ENCODE data around the gene EXOSC2.

EXOSC2 gene

DNA sequence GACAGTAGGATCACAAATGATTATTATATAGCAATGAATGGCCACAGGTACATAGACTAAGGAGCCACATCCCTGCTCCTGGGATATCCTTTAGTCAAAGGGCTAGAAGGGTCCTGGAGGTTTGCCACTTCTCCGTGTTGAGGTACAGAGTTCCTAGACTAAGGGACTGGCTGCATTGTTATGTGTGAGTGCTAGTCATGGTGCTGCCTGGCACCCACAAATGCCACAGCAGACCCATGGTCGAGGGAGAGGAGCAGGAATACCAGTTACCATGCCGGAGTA is 47.4 kb downstream of the EXOSC2 start:
- 93% methylated on average over 3 of the region's 3 CpGs for WGBS (ENCODE audit: insufficient coverage)
- Histone ChIP-seq H3K27ac (ENCODE audit: insufficient read depth in 1 of 2, low read depth in 1 of 2, low read length in 2 of 2, poor library complexity in 1 of 2, severe bottlenecking in 2 of 2) (no peak overlapping the region), H3K27me3 (replicated peaks in 2 of 5; ENCODE audit: control insufficient read depth in 4 of 5, insufficient read depth in 5 of 5, low read length in 4 of 5) (no peaks in the 10 kb centered on the region), H3K4me1 (ENCODE audit: control extremely low read depth in 1 of 4, control insufficient read depth in 4 of 4, insufficient read depth in 4 of 4, low read length in 3 of 4) (no peaks in the 10 kb centered on the region), H3K36me3 (ENCODE audit: control insufficient read depth in 4 of 4, insufficient read depth in 4 of 4, low read length in 3 of 4) (peaks cover 0 to 7% (median 2%) of the 10 kb centered on the region in 4 experiments), H3K9me3 (ENCODE audit: control extremely low read depth in 1 of 5, control insufficient read depth in 4 of 5, insufficient read depth in 2 of 5, low read depth in 1 of 5, low read length in 4 of 5) (no peaks in the 10 kb centered on the region), H3K4me3 (ENCODE audit: control insufficient read depth in 1 of 7, extremely low read depth in 1 of 7, insufficient read depth in 4 of 7, low read depth in 2 of 7, low read length in 6 of 7) (no peak overlapping the region)
- CTCF ChIA-PET: no interaction called here
- DNase-seq: no peak
- POLR2A ChIA-PET: no interaction called here

- H3K4me3 ChIP-seq (ENCODE audit: control insufficient read depth in 1 of 7, extremely low read depth in 1 of 7, insufficient read depth in 4 of 7, low read depth in 2 of 7, low read length in 6 of 7): no peak overlapping the region
- no peak overlapping the region for H3K27ac ChIP-seq (ENCODE audit: insufficient read depth in 1 of 2, low read depth in 1 of 2, low read length in 2 of 2, poor library complexity in 1 of 2, severe bottlenecking in 2 of 2)
- H3K4me1 ChIP-seq (ENCODE audit: control extremely low read depth in 1 of 4, control insufficient read depth in 4 of 4, insufficient read depth in 4 of 4, low read length in 3 of 4): no peaks in the 10 kb centered on the region
- POLR2A ChIA-PET: no interaction called here
- DNase-seq: no peak
- 94% methylated on average over 7 of the region's 7 CpGs for whole genome bisulfite sequencing (ENCODE audit: insufficient coverage)
- CTCF ChIA-PET: interaction anchor here (0.9 to 1.3 kb wide), 2 partner anchors 40 to 120 kb away, joined by 3 read pairs; no protein-coding TSS in a partner anchor
- peaks cover 0 to 7% (median 2%) of the 10 kb centered on the region in 4 experiments for H3K36me3 ChIP-seq (ENCODE audit: control insufficient read depth in 4 of 4, insufficient read depth in 4 of 4, low read length in 3 of 4)
- no peaks in the 10 kb centered on the region for H3K27me3 ChIP-seq (replicated peaks in 2 of 5; ENCODE audit: control insufficient read depth in 4 of 5, insufficient read depth in 5 of 5, low read length in 4 of 5)
- H3K9me3 ChIP-seq (ENCODE audit: control extremely low read depth in 1 of 5, control insufficient read depth in 4 of 5, insufficient read depth in 2 of 5, low read depth in 1 of 5, low read length in 4 of 5): no peaks in the 10 kb centered on the region
These were observed 48.4 kb downstream of the EXOSC2 start for GRCh38 chr9:130741831-130742449.

GRCh38 chr9:130743656-130744055 is 50.1 kb downstream of the EXOSC2 start:
- Histone ChIP-seq H3K4me3 (ENCODE audit: control insufficient read depth in 1 of 7, extremely low read depth in 1 of 7, insufficient read depth in 4 of 7, low read depth in 2 of 7, low read length in 6 of 7) (no peak overlapping the region), H3K4me1 (ENCODE audit: control extremely low read depth in 1 of 4, control insufficient read depth in 4 of 4, insufficient read depth in 4 of 4, low read length in 3 of 4) (no peaks in the 10 kb centered on the region), H3K36me3 (ENCODE audit: control insufficient read depth in 4 of 4, insufficient read depth in 4 of 4, low read length in 3 of 4) (peaks cover 0 to 7% (median 2%) of the 10 kb centered on the region in 4 experiments), H3K27ac (ENCODE audit: insufficient read depth in 1 of 2, low read depth in 1 of 2, low read length in 2 of 2, poor library complexity in 1 of 2, severe bottlenecking in 2 of 2) (no peak overlapping the region), H3K9me3 (ENCODE audit: control extremely low read depth in 1 of 5, control insufficient read depth in 4 of 5, insufficient read depth in 2 of 5, low read depth in 1 of 5, low read length in 4 of 5) (no peaks in the 10 kb centered on the region), H3K27me3 (replicated peaks in 2 of 5; ENCODE audit: control insufficient read depth in 4 of 5, insufficient read depth in 5 of 5, low read length in 4 of 5) (no peaks in the 10 kb centered on the region)
- no peak for DNase-seq
- CTCF ChIA-PET: interaction anchor here (0.5 to 1.1 kb wide), 2 partner anchors 11 to 12 kb away, joined by 3 read pairs; no protein-coding TSS in a partner anchor
- POLR2A ChIA-PET: interaction anchor here (0.6 kb wide), 1 partner anchor 30 kb away, joined by 3 read pairs; no protein-coding TSS in a partner anchor
- 100% methylated on average over 2 of the region's 4 CpGs for WGBS (ENCODE audit: insufficient coverage)

DNA sequence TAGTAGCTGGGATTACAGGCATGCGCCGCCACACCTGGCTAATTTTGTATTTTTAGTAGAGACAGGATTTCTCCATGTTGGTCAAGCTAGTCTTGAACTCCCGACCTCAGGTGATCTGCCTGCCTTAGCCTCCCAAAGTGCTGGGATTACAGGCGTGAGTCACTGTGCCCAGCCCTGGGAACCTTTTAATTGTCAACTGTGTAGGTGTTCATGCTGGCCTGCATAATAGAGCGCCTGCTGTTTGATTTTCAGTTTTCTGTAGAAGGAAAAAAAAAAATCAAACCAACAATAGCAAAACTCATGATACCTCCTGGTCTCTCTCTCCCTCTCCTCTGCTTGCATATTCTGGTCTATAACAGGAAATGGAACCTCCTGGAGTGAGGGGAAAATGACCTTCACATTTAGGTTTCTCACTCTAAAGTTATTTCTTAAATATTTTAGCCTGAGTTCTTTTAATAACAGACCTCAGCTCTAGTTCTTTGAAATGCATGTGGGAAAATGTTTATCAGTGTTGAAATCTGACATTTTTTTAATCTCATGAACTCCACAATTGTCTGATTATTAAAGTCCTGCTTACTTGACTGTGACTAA is 51.7 kb downstream of the EXOSC2 start:
- peaks cover 0 to 4% (median 2%) of the 10 kb centered on the region in 4 experiments for H3K36me3 ChIP-seq (ENCODE audit: control insufficient read depth in 4 of 4, insufficient read depth in 4 of 4, low read length in 3 of 4)
- whole genome bisulfite sequencing (ENCODE audit: insufficient coverage): 100% methylated on average over 4 of the region's 5 CpGs
- CTCF ChIA-PET: interaction anchor here (0.8 kb wide), 1 partner anchor 9 kb away, joined by 3 read pairs; no protein-coding TSS in a partner anchor
- POLR2A ChIA-PET: no interaction called here
- no peak overlapping the region for H3K4me3 ChIP-seq (ENCODE audit: control insufficient read depth in 1 of 7, extremely low read depth in 1 of 7, insufficient read depth in 4 of 7, low read depth in 2 of 7, low read length in 6 of 7)
- H3K27ac ChIP-seq (ENCODE audit: insufficient read depth in 1 of 2, low read depth in 1 of 2, low read length in 2 of 2, poor library complexity in 1 of 2, severe bottlenecking in 2 of 2): no peak overlapping the region
- no peak for DNase-seq
- H3K4me1 ChIP-seq (ENCODE audit: control extremely low read depth in 1 of 4, control insufficient read depth in 4 of 4, insufficient read depth in 4 of 4, low read length in 3 of 4): no peaks in the 10 kb centered on the region
- no peaks in the 10 kb centered on the region for H3K9me3 ChIP-seq (ENCODE audit: control extremely low read depth in 1 of 5, control insufficient read depth in 4 of 5, insufficient read depth in 2 of 5, low read depth in 1 of 5, low read length in 4 of 5)
- no peaks in the 10 kb centered on the region for H3K27me3 ChIP-seq (replicated peaks in 2 of 5; ENCODE audit: control insufficient read depth in 4 of 5, insufficient read depth in 5 of 5, low read length in 4 of 5)

DNA sequence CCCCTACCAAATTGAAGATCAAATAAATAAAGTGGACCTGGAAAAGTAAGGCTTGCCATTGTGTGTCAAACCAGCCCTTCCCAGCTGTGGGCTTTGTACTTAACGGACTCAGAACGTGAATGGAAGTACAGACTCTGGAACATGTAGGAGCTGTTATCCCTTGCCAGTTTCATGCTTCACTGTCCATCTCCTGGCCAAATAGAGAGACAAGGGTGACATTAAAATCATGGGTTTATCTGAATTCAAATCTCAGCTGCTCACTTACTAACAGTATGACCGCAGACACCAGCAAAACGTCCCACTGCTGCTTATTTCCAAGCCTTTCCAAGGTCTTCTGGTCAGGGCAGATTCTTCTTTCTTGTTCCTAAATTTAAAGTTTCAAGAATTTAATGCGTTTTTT is 52.2 kb downstream of the EXOSC2 start:
- H3K9me3 ChIP-seq (ENCODE audit: control extremely low read depth in 1 of 5, control insufficient read depth in 4 of 5, insufficient read depth in 2 of 5, low read depth in 1 of 5, low read length in 4 of 5): no peaks in the 10 kb centered on the region
- H3K4me3 ChIP-seq (ENCODE audit: control insufficient read depth in 1 of 7, extremely low read depth in 1 of 7, insufficient read depth in 4 of 7, low read depth in 2 of 7, low read length in 6 of 7): no peak overlapping the region
- no peak for DNase-seq
- WGBS (ENCODE audit: insufficient coverage): 100% methylated on average over 4 of the region's 5 CpGs
- H3K27ac ChIP-seq (ENCODE audit: insufficient read depth in 1 of 2, low read depth in 1 of 2, low read length in 2 of 2, poor library complexity in 1 of 2, severe bottlenecking in 2 of 2): no peak overlapping the region
- ChIA-PET CTCF (interaction anchor here (0.8 kb wide), 1 partner anchor 8 kb away, joined by 3 read pairs; no protein-coding TSS in a partner anchor), POLR2A (no interaction called here)
- peaks cover 0 to 3% (median under 1%) of the 10 kb centered on the region in 4 experiments for H3K36me3 ChIP-seq (ENCODE audit: control insufficient read depth in 4 of 4, insufficient read depth in 4 of 4, low read length in 3 of 4)
- H3K27me3 ChIP-seq (replicated peaks in 2 of 5; ENCODE audit: control insufficient read depth in 4 of 5, insufficient read depth in 5 of 5, low read length in 4 of 5): no peaks in the 10 kb centered on the region
- no peaks in the 10 kb centered on the region for H3K4me1 ChIP-seq (ENCODE audit: control extremely low read depth in 1 of 4, control insufficient read depth in 4 of 4, insufficient read depth in 4 of 4, low read length in 3 of 4)

DNA sequence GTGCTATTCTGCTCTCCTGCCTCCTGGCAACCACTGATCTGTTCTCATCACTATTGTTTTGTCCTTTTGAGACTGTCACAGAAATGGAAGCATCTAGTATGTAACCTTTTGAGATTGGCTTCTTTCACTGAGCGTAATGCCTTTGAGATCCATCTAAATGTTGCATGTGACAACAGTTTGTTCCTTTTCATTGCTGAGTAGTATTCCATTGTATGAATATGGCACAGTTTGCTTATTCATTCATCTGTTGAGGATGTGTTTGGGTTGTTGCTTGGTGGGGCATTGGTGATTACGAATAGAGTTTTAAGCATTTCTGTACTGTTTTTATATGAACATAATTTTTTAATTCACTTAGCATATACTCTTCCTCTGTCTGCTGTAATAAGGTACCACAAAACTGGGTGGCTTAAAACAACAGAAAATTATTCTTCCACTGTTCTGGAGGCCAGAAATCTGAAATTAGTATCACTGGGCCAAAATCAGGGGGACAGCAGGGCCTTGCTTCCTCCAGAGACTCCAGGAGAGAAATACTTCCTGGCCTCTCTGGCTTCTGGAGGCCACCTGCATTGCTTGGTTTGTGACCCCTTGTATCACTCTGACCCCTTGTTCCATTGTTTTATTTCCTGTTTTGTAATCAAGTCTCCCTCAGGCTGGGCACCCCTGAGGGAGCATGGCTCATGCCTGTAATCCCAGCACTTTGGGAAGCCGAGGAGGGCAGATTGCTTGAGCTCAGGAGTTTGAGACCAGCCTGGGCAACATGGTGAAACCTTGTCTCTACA is 53.0 kb downstream of the EXOSC2 start:
- no peak overlapping the region for H3K27ac ChIP-seq (ENCODE audit: insufficient read depth in 1 of 2, low read depth in 1 of 2, low read length in 2 of 2, poor library complexity in 1 of 2, severe bottlenecking in 2 of 2)
- no peaks in the 10 kb centered on the region for H3K27me3 ChIP-seq (replicated peaks in 2 of 5; ENCODE audit: control insufficient read depth in 4 of 5, insufficient read depth in 5 of 5, low read length in 4 of 5)
- POLR2A ChIA-PET: no interaction called here
- WGBS (ENCODE audit: insufficient coverage): 100% methylated on average over 1 of the region's 3 CpGs
- H3K36me3 ChIP-seq (ENCODE audit: control insufficient read depth in 4 of 4, insufficient read depth in 4 of 4, low read length in 3 of 4): no peaks in the 10 kb centered on the region
- CTCF ChIA-PET: interaction anchor here (0.9 kb wide), 1 partner anchor 25 kb away, joined by 3 read pairs; no protein-coding TSS in a partner anchor
- no peaks in the 10 kb centered on the region for H3K4me1 ChIP-seq (ENCODE audit: control extremely low read depth in 1 of 4, control insufficient read depth in 4 of 4, insufficient read depth in 4 of 4, low read length in 3 of 4)
- DNase-seq: no peak
- H3K4me3 ChIP-seq (ENCODE audit: control insufficient read depth in 1 of 7, extremely low read depth in 1 of 7, insufficient read depth in 4 of 7, low read depth in 2 of 7, low read length in 6 of 7): no peak overlapping the region
- H3K9me3 ChIP-seq (ENCODE audit: control extremely low read depth in 1 of 5, control insufficient read depth in 4 of 5, insufficient read depth in 2 of 5, low read depth in 1 of 5, low read length in 4 of 5): no peaks in the 10 kb centered on the region

Measured in common myeloid progenitor, CD34-positive (primary cell).